ENCODE data around the gene LIPK. TPM values are rescaled to one million over a fixed set of nuclear protein-coding genes. Genes with fewer than 3 reads are reported as not detected.

LIPK gene
- total and polyA plus RNA-seq, 9 of the 15 experiments (the other 6 are each of a cell fraction or from before 2014, with no cell fraction given), result not detected

- H3K9me1 ChIP-seq (ENCODE audit: control insufficient read depth, insufficient read depth, low read length), result no peaks in the 10 kb centered on the region
- H3K36me3 ChIP-seq (ENCODE audit: control insufficient read depth, insufficient read depth, low read length), result no peaks in the 10 kb centered on the region
- H3K4me2 ChIP-seq (ENCODE audit: insufficient read depth, low read length), result no peak overlapping the region
- no peaks in the 10 kb centered on the region for H3K4me1 ChIP-seq (replicated peaks in 1 of 2; ENCODE audit: control insufficient read depth in 2 of 2, insufficient read depth in 2 of 2, low read length in 2 of 2)
- no peak overlapping the region for H3K4me3 ChIP-seq
- POLR2A ChIA-PET, result no interaction called here
- H3K27me3 ChIP-seq (ENCODE audit: control insufficient read depth in 2 of 2, insufficient read depth in 2 of 2, low read length in 2 of 2), result no peaks in the 10 kb centered on the region
- H3K79me2 ChIP-seq (ENCODE audit: control insufficient read depth, insufficient read depth, low read length), result no peaks in the 10 kb centered on the region
- no TSS peak for BruUV-seq (replicated peaks)
- no peak for ATAC-seq
- no peak overlapping the region for H3K9ac ChIP-seq (ENCODE audit: insufficient read depth in 1 of 2, low read depth in 2 of 2, low read length in 2 of 2)
- no peak for DNase-seq (ENCODE audit: extremely low read depth in 1 of 4, low spot score in 3 of 4)
- CTCF ChIA-PET (ENCODE audit: low intra/inter-chr PET ratio), result no interaction called here
- H3K27ac ChIP-seq (ENCODE audit: extremely low read depth, low read depth, low read length), result no peak overlapping the region
- FAIRE-seq, result no peak
- WGBS (ENCODE audit: insufficient coverage, low coverage, missing lambda C conversion rate), result 4% methylated on average over 4 of the region's 4 CpGs
- H3K9me3 ChIP-seq (replicated peaks; ENCODE audit: control insufficient read depth, insufficient read depth, low read depth, low read length), result no peaks in the 10 kb centered on the region
- in situ Hi-C loops (cut with MboI) (no loop called here), intact Hi-C loops (cut with micrococcal nuclease) (no loop called here)
- H2AFZ ChIP-seq (ENCODE audit: low read depth, low read length), result no peak overlapping the region
- H4K20me1 ChIP-seq (replicated peaks; ENCODE audit: control insufficient read depth, insufficient read depth, low read length), result no peaks in the 10 kb centered on the region
- TF ChIP-seq NR3C1 (CRISPR knock-in tag; IDR thresholded peaks at IDR 0.05), result no peak
- TF ChIP-seq ZNF12 (CRISPR knock-in tag; IDR thresholded peaks at IDR 0.05), result no peak
- TF ChIP-seq ZBTB40 (IDR thresholded peaks at IDR 0.05), result no peak
- TF ChIP-seq ZBTB40 (CRISPR knock-in tag; IDR thresholded peaks at IDR 0.05), result no peak
- no peak for TF ChIP-seq DNMT1 (IDR thresholded peaks at IDR 0.05)
- no peak for TF ChIP-seq MITF (IDR thresholded peaks at IDR 0.05)
- TF ChIP-seq CBX2 (IDR thresholded peaks at IDR 0.05; ENCODE audit: insufficient read depth, low read length, poor library complexity, severe bottlenecking), result no peak
- no peak for TF ChIP-seq NFE2 (IDR thresholded peaks at IDR 0.05; ENCODE audit: low read depth)
- no peak for TF ChIP-seq ZBTB33 (CRISPR knock-in tag; IDR thresholded peaks at IDR 0.05)
- no peak for TF ChIP-seq MEF2D (tag; conservative IDR thresholded peaks at IDR 0.05; ENCODE audit: low read depth)
- no peak for TF ChIP-seq ZNF124 (CRISPR knock-in tag; IDR thresholded peaks at IDR 0.05)
- no peak for TF ChIP-seq TARDBP (IDR thresholded peaks at IDR 0.05)
- no peak for TF ChIP-seq EP300 (IDR thresholded peaks at IDR 0.05; ENCODE audit: low read length)
These were observed 15.3 kb downstream of the LIPK start for GRCh38 chr10:88721392-88721791.

All from K562 (cell line).